ENCODE measurements around the gene ACTN1. TPM values are rescaled to one million over a fixed set of nuclear protein-coding genes. Genes with fewer than 3 reads are reported as not detected.
A peak's percentile ranks its signal among the peaks of the same experiment; 100 is the strongest.
"Not testable (repeated sequence)": the region's sequence is repeated elsewhere in the genome, so short reads cannot be mapped to it uniquely, and the experiment has no call there.

The ACTN1 gene
- total RNA-seq, 1 experiment from 2014 or later, result 90.9 TPM

DNA sequence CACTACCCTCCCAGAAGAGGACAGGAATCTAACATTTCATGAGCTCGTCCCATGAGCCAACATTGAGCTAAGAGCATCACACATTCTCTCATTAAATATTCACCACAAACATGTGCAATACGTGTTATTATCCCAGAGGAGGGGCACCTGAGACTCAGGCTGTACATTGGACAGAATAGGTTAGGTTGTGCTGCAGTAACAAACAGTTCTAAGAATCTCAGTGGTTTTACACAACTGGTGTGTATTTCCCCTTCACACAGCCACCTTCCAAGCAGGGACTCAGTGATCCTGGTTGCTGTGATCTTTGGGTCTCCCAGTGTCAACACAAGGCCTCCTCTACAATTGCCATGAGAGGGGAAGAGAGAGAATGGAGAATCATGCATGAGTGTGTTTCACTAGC lies 15.0 kb upstream of the ACTN1 start:
- no peak for DNase-seq (ENCODE audit: low spot score)
- in situ Hi-C loops (cut with HindIII; ENCODE audit: low sequenced_read_pairs), result no loop called here

- in situ Hi-C loops (cut with HindIII; ENCODE audit: low sequenced_read_pairs), result loop anchor here (10.0 kb wide), 1 partner anchor 57 kb away; no protein-coding TSS in a partner anchor
- no peak for DNase-seq (ENCODE audit: low spot score)
Measured at GRCh38 chr14:68987653-68988036, 8.5 kb upstream of the ACTN1 start.

DNA sequence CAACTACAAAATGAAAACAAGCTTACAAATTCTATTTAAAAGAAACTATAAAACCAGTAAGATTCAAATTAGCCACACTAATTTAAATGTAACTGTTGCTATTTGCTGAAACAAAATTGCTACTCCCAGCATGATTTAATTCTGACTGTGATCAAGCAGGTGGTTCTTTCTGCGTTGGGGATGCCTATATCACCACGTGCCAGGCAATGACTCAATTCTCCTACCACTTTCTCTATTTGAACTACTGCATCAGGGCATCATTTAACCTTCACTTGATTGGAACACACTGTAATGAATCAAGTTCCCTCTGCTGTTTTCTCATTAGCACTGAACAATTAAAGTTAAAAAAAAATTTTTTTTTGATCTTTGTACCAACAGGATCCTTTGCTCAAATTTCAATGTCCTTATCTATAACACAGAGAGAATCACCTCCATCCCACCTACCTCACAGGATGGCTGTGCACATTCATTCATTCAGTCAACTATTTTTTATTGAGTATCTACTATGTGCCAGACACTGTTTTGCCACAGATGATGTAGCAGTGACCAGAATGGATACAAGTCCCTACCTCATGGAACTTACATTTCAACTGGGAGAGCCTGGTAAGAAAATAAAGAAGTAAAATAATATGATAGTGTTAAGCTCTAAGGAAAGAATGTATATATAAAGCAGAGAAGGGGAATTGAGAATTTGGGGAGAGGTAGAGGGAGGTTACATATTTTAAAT lies 8.0 kb upstream of the ACTN1 start:
- in situ Hi-C loops (cut with HindIII; ENCODE audit: low sequenced_read_pairs), result loop anchor here (10.0 kb wide), 1 partner anchor 58 kb away; no protein-coding TSS in a partner anchor
- DNase-seq (ENCODE audit: low spot score), result no peak

GRCh38 chr14:68986225-68986624 lies 7.1 kb upstream of the ACTN1 start:
- in situ Hi-C loops (cut with HindIII; ENCODE audit: low sequenced_read_pairs), result loop anchor here (10.0 kb wide), 1 partner anchor 59 kb away; no protein-coding TSS in a partner anchor
- no peak for DNase-seq (ENCODE audit: low spot score)

DNA sequence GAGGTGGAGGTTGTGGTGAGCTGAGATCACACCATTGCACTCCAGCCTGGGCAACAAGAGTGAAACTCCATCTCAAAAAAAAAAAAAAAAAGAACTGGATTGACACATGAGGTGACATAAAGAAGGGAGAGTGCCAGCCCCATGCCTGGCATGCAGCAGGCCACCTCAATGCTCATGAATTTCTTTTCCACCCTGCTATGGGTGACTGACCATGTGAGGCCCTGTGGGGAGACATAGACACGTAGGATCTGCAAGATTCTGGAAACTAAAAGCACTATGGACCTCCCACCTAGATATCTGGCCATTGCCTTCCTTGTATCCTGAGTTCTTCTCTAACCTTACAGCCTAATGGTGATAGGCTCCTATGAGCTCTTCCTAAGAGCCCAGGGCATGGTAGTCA lies 5.6 kb upstream of the ACTN1 start:
- in situ Hi-C loops (cut with HindIII; ENCODE audit: low sequenced_read_pairs), result loop anchor here (10.0 kb wide), 1 partner anchor 60 kb away; no protein-coding TSS in a partner anchor
- DNase-seq (ENCODE audit: low spot score), result no peak

DNA sequence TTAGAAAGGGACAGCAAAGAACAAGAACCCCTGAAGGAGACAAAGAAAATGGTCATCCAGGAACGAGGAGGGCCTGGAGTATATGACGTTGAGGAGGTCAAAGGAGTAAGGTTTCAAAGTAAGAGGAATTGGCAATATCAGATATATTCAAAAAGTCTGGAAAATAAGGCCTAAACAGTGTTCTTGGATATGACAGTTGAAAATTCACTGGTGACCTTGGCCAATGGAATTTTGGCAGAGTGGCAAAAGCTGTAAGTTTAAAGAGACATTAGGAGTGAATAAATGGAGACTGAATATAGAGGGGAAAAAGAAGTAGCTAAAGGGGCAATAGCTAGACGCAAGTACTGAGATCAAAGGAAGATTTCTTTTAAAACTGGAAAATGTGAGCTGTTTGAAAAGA lies 4.1 kb upstream of the ACTN1 start:
- in situ Hi-C loops (cut with HindIII; ENCODE audit: low sequenced_read_pairs), result loop anchor here (10.0 kb wide), 1 partner anchor 62 kb away; no protein-coding TSS in a partner anchor
- no peak for DNase-seq (ENCODE audit: low spot score)

DNA sequence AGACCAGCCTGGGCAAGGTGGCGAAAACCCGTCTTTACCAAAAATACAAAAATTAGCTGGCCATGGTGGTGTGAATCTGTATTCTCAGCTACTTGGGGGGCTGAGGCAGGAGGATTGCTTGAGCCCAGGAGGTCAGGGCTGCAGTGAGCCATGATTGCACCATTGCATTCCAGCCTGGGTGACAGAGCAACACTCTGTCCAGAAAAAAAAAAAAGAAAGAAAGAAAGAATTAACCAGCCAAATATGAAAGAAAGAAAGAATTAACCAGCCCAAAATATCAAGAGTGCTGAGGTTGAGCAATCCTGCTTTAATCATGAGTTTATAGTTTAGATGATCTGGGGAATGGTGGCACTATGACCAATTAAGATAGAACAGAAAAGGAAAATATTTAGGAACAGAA lies 3.5 kb upstream of the ACTN1 start:
- DNase-seq (ENCODE audit: low spot score), result no peak
- in situ Hi-C loops (cut with HindIII; ENCODE audit: low sequenced_read_pairs), result loop anchor here (10.0 kb wide), 1 partner anchor 62 kb away; no protein-coding TSS in a partner anchor

GRCh38 chr14:68981539-68981976 lies 2.5 kb upstream of the ACTN1 start:
- in situ Hi-C loops (cut with HindIII; ENCODE audit: low sequenced_read_pairs), result loop anchor here (10.0 kb wide), 1 partner anchor 63 kb away; no protein-coding TSS in a partner anchor
- no peak for DNase-seq (ENCODE audit: low spot score)

DNA sequence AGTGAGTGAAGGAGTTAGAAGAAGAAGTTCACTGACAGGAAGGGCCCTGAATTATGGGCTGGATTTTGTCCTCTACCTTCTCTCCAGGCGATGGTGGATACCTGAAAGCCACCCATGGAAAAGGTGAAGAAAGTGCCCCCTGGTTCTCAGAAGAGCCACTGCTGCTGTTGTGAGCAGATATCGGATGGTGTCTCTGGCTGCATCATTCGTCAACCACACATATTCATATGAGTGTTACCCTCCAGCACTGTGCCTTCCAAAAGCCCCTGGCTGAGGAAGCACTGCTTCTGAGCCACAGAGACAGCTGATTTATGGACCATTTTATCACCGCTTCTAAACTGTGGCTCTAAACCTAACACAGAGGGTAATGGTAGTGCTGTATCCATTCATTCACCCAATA lies 2.0 kb upstream of the ACTN1 start:
- in situ Hi-C loops (cut with HindIII; ENCODE audit: low sequenced_read_pairs), result loop anchor here (10.0 kb wide), 1 partner anchor 64 kb away; no protein-coding TSS in a partner anchor
- no peak for DNase-seq (ENCODE audit: low spot score)

DNA sequence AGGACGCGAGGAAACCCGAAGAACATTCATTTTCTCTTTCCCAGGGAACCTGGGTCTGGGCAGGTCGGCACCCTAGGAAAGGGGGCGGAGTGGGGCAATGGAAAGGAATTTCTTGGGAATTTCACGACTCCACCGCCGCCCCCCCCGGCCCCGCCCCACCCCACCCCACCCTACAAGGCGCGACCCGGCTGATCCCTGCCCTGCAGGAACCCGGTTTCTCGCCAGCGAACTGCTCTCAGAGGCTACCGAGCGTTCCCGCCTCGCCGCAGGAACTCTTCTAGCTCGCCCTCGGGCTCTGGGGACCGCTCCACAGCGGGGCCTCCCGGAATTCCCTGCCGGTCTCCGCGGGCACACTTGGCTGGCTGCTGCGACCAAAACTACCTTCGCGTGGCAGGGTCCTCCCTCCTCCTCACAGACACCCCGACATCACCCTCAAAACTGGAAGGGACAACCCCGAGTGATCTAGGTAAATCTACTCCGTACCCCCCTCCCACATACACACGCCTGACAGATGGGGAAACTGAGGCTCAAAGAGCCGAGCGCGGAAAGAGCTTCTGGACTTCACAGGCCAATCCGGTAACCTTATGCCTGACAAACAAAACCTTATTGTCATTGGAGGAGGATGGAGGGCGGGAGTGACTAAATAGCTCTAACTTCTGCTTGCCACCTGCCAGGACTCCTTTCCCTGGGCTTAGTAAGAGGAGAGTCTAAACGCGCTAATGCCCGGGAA lies 785 bp upstream of the ACTN1 start:
- peak; percentile 43 for DNase-seq (ENCODE audit: low spot score)
- in situ Hi-C loops (cut with HindIII; ENCODE audit: low sequenced_read_pairs), result loop anchor here (10.0 kb wide), 1 partner anchor 65 kb away; no protein-coding TSS in a partner anchor

DNA sequence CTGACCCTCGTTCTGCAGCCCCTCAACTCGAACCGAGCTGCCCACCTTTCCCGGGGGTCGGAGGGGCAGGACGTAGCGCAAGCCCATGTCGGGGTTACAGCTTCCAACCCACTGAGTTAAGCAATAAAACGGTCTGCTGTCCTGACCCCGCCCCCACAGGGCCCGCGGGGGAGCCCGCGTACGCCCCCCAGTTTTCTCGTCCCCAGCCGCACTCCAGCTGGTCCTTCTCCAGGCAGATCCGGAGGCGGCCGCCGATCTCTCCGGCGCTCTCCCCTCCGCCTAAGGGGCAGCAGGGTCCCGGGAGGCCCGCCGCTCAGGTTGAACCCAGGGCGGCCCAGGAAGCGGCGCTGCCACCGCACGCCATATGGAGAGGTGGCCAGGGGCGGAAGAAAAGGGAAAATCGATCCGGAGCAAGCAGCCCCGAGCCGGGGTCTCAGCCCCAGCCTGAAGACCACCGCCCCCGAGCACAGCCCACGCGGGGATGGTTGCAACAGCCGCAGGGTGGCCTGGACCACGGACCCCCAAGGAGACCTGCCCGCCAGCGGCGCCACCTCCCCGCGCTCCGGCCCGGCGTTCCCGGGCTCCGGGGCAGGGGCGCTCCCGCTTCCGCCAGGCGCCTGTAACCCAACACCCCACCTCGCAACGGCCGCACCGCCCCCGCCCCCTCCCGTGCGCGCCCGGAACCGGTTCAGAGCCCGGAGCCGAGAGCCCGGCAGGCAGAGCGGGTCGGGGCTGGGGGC lies 760 bp downstream of the ACTN1 start:
- DNase-seq (ENCODE audit: low spot score), result no peak
- in situ Hi-C loops (cut with HindIII; ENCODE audit: low sequenced_read_pairs), result no loop called here

DNA sequence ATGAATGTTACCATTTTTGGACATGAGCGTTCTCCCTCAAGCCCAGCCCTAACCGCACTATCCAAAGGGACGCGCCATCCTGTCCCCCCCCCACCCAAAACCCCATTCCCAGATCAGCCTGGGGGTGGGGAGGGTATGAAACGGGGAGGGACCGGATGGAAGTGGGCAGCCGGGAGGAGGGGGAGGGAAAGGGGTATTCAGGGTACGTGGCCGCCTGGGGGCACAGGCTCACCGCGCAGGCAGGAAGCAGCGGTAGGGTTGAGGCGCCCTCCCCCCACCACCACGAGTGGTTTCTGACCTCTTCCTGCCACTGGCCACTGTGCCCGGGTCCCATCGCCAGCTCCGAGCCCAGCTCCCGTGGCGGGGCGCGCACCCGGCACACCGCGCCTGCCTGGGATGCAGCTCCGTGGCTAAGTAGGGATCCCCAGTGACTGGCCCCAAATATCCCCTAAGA lies 1.4 kb downstream of the ACTN1 start:
- no peak for DNase-seq (ENCODE audit: low spot score)
- in situ Hi-C loops (cut with HindIII; ENCODE audit: low sequenced_read_pairs), result no loop called here

- in situ Hi-C loops (cut with HindIII; ENCODE audit: low sequenced_read_pairs), result no loop called here
- DNase-seq (ENCODE audit: low spot score), result peak; percentile 23
Measured at GRCh38 chr14:68977180-68977717, 1.9 kb downstream of the ACTN1 start.

- in situ Hi-C loops (cut with HindIII; ENCODE audit: low sequenced_read_pairs), result no loop called here
Measured at GRCh38 chr14:68976160-68977067, 2.7 kb downstream of the ACTN1 start.

DNA sequence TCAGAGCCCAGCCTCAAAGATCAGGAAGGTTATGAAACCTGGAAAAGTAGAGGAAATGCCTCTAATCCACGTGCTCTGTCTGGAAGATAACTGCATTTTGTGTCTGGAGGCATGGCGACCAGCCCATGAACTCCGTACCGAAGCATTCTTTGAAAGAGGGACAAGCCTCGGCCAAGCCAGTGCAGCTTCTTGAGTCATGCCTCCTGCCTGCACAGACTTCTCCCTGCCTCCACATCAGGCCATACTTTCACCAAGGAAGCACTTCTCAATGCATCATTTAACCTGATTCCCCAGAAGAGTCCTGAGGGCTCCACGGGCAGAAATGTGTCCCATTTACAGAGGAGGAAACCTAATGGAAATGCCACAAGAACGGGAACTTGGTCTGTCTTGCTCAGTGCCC lies 3.4 kb downstream of the ACTN1 start:
- no peak for DNase-seq (ENCODE audit: low spot score)
- in situ Hi-C loops (cut with HindIII; ENCODE audit: low sequenced_read_pairs), result no loop called here

More at GRCh38 chr14:68976160-68977067, 2.7 kb downstream of the ACTN1 start:
- peak; percentile 73 for DNase-seq (ENCODE audit: low spot score)

DNA sequence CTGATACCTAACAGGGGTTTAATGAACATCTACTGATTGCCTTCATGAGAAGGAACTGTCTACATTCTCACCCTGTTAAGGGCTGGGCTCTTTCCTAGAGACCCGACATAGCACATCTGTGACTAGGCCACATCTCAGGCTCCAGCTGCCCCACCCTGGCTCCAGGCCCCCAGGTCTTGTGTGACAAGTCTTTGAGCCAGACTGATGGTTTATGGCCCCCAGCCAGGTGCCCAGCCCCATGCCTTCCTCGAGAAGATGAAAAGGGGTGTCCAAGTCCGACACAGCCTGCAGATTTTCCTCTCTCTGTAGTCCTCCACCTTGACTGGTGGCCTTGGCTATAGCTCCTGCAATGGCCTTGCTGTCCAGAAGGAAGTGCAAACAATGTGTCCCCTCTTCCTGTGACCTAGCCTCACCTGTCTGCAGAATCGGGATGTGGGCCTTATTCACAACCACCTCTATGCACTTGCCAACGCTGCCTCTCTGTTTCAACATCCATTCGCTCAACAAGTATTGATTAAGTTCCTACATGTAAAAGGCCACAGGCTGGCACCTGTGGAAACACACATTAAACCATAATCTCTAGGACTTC lies 4.2 kb downstream of the ACTN1 start:
- no peak for DNase-seq (ENCODE audit: low spot score)
- in situ Hi-C loops (cut with HindIII; ENCODE audit: low sequenced_read_pairs), result no loop called here

- in situ Hi-C loops (cut with HindIII; ENCODE audit: low sequenced_read_pairs), result no loop called here
Measured at GRCh38 chr14:68973639-68974038, 5.5 kb downstream of the ACTN1 start.

GRCh38 chr14:68973219-68973565 lies 5.9 kb downstream of the ACTN1 start:
- DNase-seq (ENCODE audit: low spot score); in situ Hi-C loops (cut with HindIII; ENCODE audit: low sequenced_read_pairs): not testable (repeated sequence)

More at GRCh38 chr14:68973639-68974038, 5.5 kb downstream of the ACTN1 start:
- no peak for DNase-seq (ENCODE audit: low spot score)

Measured in G401 (cell line).